HepG2 (cell line): ENCODE results near the gene COBLL1.
"Not testable (repeated sequence)": the region's sequence is repeated elsewhere in the genome, so short reads cannot be mapped to it uniquely, and the experiment has no call there.

Experiments
- BRCA1 ChIP-seq: sonication (generic); formaldehyde crosslinking; IDR thresholded peaks from 2 replicates; pipeline ENCODE4 v1.4.0; 2020; ENCODE audit warnings: missing genetic modification reagents
- FOXM1 ChIP-seq: sonication (generic); formaldehyde crosslinking; IDR thresholded peaks from 2 replicates; pipeline ENCODE4 v1.5.0; 2020; ENCODE audit warnings: missing genetic modification reagents
- POLR2AphosphoS5 ChIP-seq: IDR thresholded peaks from 2 replicates; pipeline ENCODE4 v1.6.1; 2012; ENCODE audit warnings: low read depth, low read length

DNA sequence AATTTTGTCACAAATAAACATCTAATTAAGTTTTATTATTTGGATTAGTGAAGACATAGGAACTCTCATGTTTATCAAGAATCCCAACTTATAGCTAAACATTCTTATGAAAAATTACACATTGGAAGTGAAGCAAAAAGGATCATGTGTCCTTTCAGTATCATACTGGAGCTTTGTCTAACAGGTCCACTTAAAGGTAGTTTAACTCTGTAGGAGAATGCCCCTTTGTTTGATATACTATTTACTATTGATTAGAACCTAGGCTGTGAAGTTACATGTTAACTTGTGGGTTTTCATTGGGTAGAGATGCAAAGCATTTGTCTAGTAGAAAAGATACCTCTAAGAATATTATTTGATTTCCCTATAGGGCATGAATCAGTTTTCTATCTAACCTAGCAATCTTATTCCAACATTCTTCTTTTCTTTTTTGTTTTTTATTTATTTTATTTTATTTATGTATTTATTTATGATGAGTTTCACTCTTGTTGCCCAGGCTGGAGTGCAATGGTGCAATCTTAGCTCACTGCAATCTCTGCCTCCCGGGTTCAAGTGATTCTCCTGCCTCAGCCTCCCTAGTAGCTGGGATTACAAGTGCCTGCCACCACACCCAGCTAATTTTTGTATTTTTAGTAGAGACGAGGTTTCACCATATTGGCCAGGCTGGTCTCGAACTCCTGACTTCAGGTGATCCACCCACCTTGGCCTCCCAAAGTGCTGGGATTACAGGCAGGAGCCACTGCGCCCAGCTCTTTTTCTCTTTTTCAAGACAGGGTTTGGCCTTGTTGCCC is 18.5 kb upstream of the COBLL1 start:
- TF ChIP-seq FOXM1; BRCA1 (CRISPR knock-in tag); POLR2AphosphoS5: not testable (repeated sequence)
